Caki2 (cell line): Measurements from ENCODE around the gene SRI. TPM values are rescaled to one million over a fixed set of nuclear protein-coding genes. Genes with fewer than 3 reads are reported as not detected.
"Not testable (repeated sequence)": the region's sequence is repeated elsewhere in the genome, so short reads cannot be mapped to it uniquely, and the experiment has no call there.

Experiments used
- DNase-seq: peaks from one replicate; pipeline ENCODE4 v3.0.0-alpha.2; 2015; ENCODE audit warnings: low read depth
- in situ Hi-C: cut with HindIII; loops from 2 replicates; pipeline ENCODE4 v1.10.0; 2016; ENCODE audit warnings: low sequenced_read_pairs, low pct_unique_long_range_greater_than_20kb, mixed read lengths
- total RNA-seq: library from RNA; depleted of rRNA; stranded (reverse); fragments of >200 nt; shearing (Covaris generic); gene quantifications from 2 replicates; pipeline ENCODE4 v1.2.3, GENCODE V29; 2014; ENCODE audit warnings: low replicate concordance; rRNA removed

SRI gene, protein sequence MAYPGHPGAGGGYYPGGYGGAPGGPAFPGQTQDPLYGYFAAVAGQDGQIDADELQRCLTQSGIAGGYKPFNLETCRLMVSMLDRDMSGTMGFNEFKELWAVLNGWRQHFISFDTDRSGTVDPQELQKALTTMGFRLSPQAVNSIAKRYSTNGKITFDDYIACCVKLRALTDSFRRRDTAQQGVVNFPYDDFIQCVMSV
- 227 and 283 TPM in 2 replicates for total RNA-seq

DNA sequence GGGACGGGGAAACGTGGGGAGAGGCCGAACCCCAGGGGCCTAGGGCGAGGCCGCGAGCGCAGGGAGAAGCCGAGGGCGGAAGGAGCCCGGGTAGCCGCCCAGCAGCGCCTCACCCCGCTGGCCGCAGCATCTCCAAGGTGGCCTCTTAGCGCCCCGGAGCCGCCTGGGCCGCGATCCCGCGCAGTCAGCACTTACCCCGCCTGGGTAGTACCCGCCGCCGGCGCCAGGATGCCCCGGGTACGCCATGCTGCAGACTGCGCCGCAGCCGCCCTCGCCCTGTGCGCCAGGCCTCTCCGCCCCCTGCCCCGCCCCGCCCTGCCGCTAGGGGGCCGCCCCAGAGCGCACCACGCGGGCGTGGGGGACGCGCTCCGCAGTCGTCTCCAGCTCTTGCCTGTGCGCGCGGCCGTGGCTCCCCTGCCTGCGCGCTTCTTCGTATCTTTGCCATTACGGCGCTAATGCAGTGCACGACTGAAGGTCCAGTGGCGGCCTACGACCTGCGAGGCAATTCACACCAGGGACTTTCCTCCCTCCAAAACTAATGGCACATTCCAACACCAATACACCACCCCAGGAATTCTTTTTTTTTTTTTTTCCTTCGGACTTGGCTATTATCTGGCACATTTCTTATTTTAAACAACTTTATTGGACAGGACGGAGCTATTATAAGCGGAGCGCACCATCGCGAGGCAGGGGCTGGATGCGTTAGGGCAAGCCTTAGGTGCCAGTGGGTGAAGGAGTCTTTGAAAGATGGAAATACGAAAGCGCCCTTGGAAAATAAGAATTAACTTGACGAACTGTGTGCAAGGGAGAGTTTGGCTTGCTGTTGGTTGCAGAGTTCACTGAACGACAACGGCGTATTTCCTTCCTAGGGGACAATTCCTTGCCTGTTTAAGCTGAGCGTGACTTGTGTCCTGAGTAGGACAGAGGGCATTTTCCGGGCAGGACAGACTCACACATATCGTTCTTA lies at the start of gene SRI:
SRI (minus strand) TSS at position 258 of the 967 bp plus-strand sequence; CDS start at position 246, 12 bp downstream.
- peak; percentile 85 for DNase-seq
- in situ Hi-C loops = no loop called here

GRCh38 chr7:88269586-88269985 lies 49.7 kb upstream of the SRI start:
- in situ Hi-C loops = no loop called here
- DNase-seq = no peak

DNA sequence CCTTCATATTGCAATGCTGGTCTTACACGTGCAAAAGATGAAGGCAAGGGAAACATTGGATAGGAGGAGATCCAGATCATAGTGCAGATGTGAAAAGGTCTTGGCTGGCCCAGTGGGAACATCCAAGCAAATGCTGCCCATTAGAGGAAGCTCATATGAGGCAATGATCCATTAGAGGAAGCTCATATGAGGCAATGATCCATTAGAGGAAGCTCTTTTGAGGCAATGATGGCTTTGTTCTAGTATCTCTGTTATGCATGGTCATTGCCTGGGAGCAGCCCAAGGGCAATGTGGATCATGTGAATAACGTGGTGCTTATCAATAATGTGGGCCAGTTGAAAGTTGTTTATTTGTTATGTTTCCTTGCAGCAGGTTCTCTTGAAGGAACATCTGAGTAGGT lies 49.0 kb upstream of the SRI start:
- in situ Hi-C loops = no loop called here
- DNase-seq = no peak

DNA sequence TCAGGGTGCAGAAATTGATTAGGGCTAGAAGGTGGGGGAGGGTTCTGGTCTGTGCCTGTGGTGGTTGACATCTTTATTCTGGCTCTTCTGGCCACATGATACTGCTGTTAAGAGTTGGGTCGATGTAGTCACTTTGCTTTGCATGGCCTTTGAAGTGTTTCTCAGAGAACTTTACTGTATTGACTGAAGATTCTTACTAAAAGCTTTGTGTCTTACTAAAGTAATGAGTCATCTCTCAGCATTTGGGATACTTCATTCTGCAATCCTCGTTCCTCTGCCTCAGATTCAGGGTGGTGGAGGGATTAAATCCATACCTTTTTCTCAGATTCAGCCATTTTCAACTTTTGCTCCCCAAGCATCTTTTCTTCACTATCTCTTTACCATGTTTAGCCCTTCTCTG lies 48.2 kb upstream of the SRI start:
- in situ Hi-C loops = no loop called here
- no peak for DNase-seq

GRCh38 chr7:88267421-88267820 lies 47.6 kb upstream of the SRI start:
- in situ Hi-C loops = no loop called here
- no peak for DNase-seq

DNA sequence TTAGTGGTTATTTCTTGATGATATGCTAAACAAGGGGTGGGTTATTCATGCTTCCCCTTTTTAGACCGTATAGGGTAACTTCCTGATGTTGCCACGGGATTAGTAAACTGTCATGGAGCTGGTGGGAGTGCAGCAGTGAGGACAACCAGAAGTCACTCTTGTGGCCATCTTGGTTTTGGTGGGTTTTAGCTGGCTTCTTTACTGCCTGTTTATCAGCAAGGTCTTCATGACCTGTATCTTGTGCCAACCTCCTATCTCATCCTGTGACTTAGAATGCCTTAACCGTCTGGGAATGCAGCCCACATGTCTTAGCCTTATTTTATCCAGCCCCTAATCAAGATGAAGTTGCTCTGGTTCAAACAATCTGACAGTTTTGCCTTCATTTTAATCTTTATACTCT lies 45.1 kb upstream of the SRI start:
- in situ Hi-C loops, DNase-seq: not testable (repeated sequence)

DNA sequence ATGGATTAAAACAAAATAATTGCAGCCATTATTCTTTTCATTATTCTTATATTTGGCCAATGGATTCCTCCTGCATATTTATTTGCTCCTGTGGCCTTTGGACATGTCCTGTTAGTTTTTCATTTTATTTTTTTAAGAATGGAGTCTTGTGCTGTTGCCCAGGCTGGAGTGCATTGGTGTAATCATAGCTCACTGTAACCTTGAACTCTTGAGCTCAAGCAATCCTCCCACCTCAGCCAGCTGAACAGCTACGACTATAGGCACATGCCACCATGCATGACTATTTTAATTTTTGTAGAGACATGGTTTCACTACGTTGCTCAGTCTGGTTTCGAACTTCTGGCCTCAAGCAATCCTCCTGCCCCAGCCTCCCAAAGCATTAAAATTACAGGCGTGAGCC lies 42.7 kb upstream of the SRI start:
- in situ Hi-C loops = no loop called here

GRCh38 chr7:88260719-88261118 lies 40.9 kb upstream of the SRI start:
- in situ Hi-C loops = no loop called here
- no peak for DNase-seq

More for the DNA sequence above, 42.7 kb upstream of the SRI start:
- no peak for DNase-seq

DNA sequence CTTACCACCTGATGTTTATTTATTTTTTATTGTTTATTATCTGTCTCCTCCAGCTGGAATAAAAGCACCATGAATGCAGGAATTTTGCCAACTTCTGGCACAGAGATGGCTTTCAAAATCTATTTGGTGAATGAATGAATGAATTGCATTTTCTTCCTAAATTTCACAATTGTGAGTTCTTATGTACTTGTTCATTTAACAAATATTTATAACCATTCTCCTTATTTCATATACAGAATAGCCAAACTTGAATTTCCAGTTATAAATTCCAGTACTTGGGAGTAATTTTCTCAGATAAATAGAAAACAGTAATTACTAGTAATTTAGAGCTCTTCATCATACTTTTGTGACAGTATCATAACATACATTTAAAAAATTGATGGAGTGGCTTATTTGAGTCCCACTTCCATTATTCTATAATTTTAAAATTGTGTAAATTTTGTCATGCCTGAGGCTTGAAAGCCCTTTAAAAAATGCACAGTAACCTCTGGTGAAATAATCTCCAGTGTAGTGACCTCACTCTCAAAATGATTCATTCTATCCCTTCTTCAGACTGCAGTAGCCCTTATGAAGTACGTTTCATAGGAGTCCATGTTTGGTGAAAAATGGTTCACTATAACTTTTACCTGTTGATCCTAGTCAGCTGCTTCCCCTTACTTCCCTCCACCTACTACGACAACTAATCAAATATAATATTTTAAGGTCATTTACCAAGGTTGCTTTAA lies 40.0 kb upstream of the SRI start:
- DNase-seq = no peak
- in situ Hi-C loops = no loop called here

DNA sequence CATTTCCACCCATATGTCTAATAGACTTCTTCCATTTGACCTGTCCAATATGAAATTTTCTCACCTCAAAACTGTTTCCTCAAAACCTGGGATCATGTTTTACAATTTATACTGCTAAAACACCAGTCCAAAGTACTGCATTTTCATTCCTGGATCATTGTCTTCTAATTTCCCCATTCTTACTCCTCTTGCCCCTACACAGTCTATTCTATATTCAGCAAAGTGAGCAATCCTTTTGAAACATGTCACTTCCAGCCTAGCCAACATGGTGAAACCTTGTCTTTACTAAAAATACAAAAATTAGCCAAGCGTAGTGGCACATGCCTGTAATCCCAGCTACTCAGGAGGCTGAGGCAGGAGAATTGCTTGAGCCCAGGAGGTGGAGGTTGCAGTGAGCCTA lies 38.5 kb upstream of the SRI start:
- DNase-seq, in situ Hi-C loops: not testable (repeated sequence)

DNA sequence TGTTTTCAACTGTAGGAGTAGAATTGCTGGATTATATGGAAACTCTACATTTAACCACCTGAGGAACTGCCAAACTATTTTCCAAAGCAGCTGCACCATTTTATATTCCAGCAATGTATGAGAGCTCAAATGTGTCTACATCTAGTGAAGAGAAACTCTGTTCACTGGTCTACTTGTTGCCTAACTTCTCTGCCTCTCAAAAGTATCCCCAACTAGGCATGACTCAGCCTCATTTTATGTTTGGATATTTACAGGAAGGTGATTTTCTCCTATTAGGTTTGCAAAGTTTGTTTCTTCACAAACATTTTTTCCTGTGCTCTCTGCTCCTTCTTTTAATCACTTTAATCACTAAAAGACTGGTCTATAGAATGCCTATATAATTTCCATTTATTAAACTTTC lies 37.1 kb upstream of the SRI start:
- in situ Hi-C loops = no loop called here
- no peak for DNase-seq

GRCh38 chr7:88254721-88255424 lies 35.0 kb upstream of the SRI start:
- in situ Hi-C loops = no loop called here
- DNase-seq = peak; percentile 93

- no peak for DNase-seq
- in situ Hi-C loops = no loop called here
Observed at GRCh38 chr7:88253640-88254039, 33.8 kb upstream of the SRI start.

DNA sequence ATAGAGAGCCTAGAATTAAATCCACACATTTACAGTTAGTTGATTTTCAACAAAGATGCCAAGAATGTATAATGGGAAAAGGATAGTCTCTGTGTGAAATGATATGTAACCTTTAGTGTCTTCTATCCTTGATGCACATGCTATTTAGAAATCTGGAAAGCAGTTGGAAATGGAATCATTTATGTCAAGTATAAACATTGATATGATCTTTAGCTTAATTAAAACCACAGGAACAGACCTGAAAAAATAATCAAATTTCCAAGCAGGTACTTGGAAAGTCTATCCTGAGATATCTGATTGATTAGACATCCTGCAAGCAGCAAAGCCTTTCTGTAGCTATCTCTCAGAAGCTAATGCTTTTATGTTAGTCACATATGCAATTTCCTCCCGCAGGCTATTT lies 24.4 kb upstream of the SRI start:
- in situ Hi-C loops = no loop called here
- no peak for DNase-seq

GRCh38 chr7:88243345-88243909 lies 23.6 kb upstream of the SRI start:
- in situ Hi-C loops = no loop called here
- DNase-seq = peak; percentile 79

DNA sequence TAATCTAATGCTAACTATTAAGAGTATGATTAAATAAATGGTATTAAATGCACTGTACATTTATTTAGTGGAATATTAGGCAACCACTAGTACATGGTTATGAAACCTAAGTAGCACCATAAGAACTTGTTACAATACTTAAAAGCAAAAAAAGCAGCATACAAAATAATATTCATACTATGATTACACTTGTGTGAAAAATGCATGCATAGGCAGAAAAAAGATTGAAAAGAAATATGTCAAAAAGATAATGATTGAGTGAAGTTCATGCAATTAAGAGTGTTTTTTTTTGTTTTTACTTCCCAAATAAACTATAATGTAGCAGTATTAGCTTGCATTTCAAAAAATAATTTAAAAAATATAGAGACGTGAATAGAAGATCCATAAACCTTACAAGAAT lies 20.0 kb upstream of the SRI start:
- in situ Hi-C loops = no loop called here
- no peak for DNase-seq

DNA sequence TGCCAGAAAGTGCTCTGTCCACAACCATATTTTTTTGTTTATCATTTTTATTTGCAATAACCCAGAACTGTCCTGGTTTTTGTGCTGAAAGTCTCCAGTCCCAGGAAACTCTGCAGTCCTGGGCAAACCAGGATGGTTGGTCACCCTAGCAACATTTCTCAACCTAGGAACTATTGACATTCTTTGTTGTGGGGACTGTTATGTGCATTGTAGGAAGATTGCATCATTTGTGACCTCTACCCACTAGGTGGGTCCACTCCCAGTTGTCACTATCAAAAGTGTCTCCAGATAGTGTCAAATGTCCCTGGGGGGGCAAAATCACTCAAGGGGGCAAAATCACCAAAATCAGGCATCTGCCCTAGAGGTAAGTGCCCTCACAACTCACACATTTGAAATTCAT lies 14.0 kb upstream of the SRI start:
- in situ Hi-C loops = no loop called here
- DNase-seq = no peak

DNA sequence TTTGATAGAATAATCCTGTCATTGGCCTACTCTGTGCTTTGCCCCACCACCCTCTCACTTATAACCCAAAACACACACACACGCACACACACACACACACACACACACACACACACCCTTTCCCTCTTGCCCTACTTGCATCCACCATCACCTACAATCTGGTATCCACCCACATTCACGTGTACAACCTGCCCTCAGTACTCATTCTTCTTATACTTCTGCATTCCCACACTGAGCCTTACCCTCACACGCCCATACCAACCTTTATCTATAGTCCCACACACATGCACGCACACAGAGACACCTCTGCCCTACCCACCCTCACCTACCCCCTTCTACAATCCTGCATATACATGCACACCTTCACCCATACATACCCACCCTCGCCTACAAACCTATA lies 10.8 kb upstream of the SRI start:
- in situ Hi-C loops = no loop called here
- no peak for DNase-seq
